GM12892 (cell line): Measurements from ENCODE around the gene CARS1.

ENCODE experiments used
- POLR2A ChIP-seq: IDR thresholded peaks from 2 replicates; pipeline ENCODE4 v1.6.1; 2011; ENCODE audit warnings: low read depth, low read length, control low read depth
- POLR2AphosphoS5 ChIP-seq: IDR thresholded peaks from 2 replicates; pipeline ENCODE4 v1.6.1; 2011; ENCODE audit warnings: low read depth, low read length, control low read depth
- TAF1 ChIP-seq: IDR thresholded peaks from 2 replicates; pipeline ENCODE4 v1.6.1; 2011; ENCODE audit warnings: low read depth, mild to moderate bottlenecking, control low read depth, low read length, borderline replicate concordance

- TF ChIP-seq POLR2A (no peak), POLR2AphosphoS5 (no peak), TAF1 (no peak)
Measured at GRCh38 chr11:3018596-3018995, 38.6 kb downstream of the CARS1 start.
